Measurements from ENCODE around the gene SS18L1.

Gene SS18L1

GRCh38 chr20:62174870-62175624 lies 31.5 kb downstream of the SS18L1 start:
- DNase-seq = no peak

GRCh38 chr20:62175711-62176110 lies 32.1 kb downstream of the SS18L1 start:
- DNase-seq = no peak

- DNase-seq = no peak
Measured at GRCh38 chr20:62176866-62177265, 33.3 kb downstream of the SS18L1 start.

GRCh38 chr20:62177307-62177706 lies 33.7 kb downstream of the SS18L1 start:
- no peak for DNase-seq

- DNase-seq = peak; percentile 63
Measured at GRCh38 chr20:62178316-62179161, 35.0 kb downstream of the SS18L1 start.

- no peak for DNase-seq
Measured at GRCh38 chr20:62179162-62179504, 35.6 kb downstream of the SS18L1 start.

GRCh38 chr20:62181808-62182207 lies 38.2 kb downstream of the SS18L1 start:
- no peak for DNase-seq

- DNase-seq = peak; percentile 90
Measured at GRCh38 chr20:62182469-62183425, 39.2 kb downstream of the SS18L1 start, which contains the start of gene MTG2. MTG2 (plus strand) TSS chr20:62183028; CDS start chr20:62193421, 10,393 bp downstream.

GRCh38 chr20:62183426-62184142 lies 40.0 kb downstream of the SS18L1 start:
- DNase-seq = no peak

GRCh38 chr20:62186096-62186426 lies 42.5 kb downstream of the SS18L1 start:
- no peak for DNase-seq

- no peak for DNase-seq
Measured at GRCh38 chr20:62186887-62187866, 43.6 kb downstream of the SS18L1 start.

GRCh38 chr20:62190639-62191411 lies 47.3 kb downstream of the SS18L1 start:
- no peak for DNase-seq

- DNase-seq = no peak
Measured at GRCh38 chr20:62191781-62192559, 48.4 kb downstream of the SS18L1 start.

GRCh38 chr20:62192635-62193034 lies 49.1 kb downstream of the SS18L1 start:
- no peak for DNase-seq

- no peak for DNase-seq
Measured at GRCh38 chr20:62193079-62194025, 49.8 kb downstream of the SS18L1 start.

GRCh38 chr20:62195075-62195405 lies 51.5 kb downstream of the SS18L1 start:
- DNase-seq = no peak

GRCh38 chr20:62195736-62196135 lies 52.2 kb downstream of the SS18L1 start:
- DNase-seq = no peak

GRCh38 chr20:62196286-62196685 lies 52.7 kb downstream of the SS18L1 start:
- DNase-seq = no peak
